ENCODE measurements around the gene FAF1.
"Not testable (repeated sequence)": the region's sequence is repeated elsewhere in the genome, so short reads cannot be mapped to it uniquely, and the experiment has no call there.

Gene FAF1

DNA sequence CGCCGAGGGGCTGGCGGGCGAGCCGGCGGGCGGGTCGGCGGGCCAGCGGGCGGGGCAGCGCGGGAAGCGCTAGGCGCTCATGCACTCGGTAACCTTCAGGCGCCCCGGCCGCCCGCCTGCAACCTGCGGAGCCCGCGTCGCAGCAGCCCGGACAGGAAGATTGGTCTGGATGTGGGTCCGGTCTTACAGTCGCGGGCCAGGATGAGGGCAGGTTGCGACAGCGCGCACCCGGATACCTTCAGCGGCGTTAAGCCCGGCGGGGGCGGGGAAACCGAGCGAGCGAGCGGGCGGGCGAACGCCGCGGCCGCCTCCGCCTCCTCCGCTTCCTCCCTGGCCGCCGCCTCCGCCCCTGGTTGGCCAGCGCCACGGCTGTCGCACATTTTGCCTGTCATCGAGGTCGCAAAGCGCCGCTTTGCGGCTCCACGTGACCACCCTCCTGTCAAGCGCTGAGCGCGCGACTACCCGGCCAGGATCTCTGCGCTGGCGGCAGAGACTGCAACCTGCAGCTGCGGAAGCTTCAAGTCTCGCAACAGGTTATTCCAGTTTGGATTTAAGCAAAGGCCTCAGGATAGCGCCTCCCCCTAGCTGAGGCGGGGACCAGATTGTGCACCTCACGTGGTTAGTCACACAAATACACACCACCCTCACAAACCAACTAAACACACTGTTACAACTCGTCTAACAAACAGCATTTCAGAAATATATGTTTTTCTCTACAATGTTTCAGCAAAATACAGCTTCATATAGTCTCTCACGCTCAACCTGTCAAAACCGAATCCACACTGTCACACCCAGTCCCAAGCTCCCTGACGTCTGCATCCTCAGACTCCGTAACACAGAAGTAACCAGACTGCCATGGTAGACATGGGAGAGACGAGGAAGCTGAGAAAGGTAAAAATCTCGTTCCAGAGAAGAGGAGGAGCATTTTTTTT is at the start of gene FAF1:
FAF1 (minus strand) TSS at position 355 of the 932 bp plus-strand sequence. CDS start 456 bp downstream, outside the sequence.
- DNase-seq = peak; percentile 92

DNA sequence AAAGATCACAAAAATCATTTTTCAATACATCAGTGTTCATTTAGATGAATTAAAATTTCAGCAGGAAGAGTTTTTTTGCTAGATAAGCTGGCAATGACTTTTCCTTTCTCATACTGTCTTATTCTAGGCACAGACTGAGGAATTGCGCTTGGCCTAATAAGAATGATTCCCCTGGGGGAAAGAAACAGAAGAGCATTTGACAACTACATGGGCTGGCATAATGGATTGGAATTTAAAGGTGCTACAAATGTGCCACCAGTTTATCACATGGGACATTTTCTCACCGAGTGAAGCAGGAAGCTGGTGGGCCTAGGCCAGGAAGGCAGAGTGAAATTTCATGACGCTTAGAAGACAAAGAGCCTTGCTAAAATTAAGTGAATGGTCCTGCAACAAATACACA is 49.3 kb upstream of the FAF1 start:
- DNase-seq = no peak

DNA sequence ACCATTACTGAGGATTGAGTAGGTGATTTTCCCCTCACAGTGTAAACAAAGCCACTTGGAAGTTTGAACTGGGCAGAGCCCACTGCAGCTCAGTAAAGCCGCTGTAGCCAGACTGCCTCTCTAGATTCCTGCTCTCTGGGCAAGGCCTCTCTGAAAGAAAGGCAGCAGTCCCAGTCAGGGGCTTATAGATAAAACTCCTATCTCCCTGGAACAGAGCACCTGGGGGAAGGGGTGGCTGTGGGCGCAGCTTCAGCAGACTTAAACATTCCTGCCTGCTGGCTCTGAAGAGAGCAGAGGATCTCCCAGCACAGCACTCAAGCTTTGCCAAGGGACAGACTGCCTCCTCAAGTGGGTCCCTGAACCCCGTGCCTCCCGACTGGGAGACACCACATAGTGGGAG is 45.5 kb upstream of the FAF1 start:
- DNase-seq = not testable (repeated sequence)

DNA sequence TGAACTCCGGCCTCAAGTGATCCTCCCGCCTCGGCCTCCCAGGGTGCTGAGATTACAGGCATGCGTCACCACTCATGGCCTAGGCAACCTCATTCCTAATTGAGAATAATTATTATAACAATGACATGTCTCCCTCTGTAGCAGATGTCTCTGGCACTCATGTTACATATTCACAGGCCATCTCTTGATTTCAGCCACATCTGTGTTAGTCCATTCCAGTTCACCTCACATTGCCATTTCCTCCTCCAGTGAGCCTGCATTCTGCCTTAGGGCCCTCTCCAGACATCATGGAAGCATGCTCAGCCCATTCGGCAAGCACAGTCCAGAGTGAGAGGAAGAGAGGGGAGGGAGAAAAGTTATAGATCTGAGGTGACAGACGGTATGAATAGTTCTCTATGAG is 42.4 kb upstream of the FAF1 start:
- DNase-seq = no peak

DNA sequence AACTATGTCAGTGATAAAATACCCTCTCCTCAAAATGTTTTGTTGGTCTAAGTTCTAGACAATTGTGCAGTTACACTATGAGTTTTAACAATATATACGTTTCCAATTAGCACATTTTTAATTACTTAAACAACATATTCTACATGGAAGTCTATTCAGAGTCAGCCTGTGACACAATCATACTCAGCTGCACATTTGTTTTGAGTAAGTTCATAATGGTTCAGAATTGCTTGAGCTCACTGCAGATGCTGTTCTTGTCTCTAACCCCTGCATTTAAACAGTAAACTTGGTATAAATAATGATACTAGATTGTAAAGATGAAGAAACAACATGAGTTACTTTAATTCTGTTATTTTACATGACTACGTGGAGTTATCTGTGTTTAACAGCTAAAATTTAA is 40.6 kb upstream of the FAF1 start:
- DNase-seq = no peak

DNA sequence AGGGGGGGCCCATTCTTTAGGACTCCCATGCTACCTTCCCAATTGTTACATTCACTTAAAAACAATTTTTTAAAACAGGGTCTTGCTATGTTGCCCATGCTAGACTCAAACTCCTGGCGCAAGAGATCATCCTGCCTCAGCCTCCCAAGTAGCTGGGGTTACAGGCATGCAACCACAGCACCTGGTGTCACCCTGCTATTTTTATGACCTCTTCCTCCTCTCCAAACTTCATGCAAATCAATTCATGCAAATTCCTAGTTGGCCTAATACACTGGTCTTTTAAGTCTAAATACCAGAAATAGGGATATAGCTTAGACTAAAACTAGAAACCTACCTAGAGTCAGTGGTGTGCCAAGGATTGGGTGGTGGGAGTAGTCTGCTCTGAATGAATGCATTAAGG is 40.1 kb upstream of the FAF1 start:
- no peak for DNase-seq

DNA sequence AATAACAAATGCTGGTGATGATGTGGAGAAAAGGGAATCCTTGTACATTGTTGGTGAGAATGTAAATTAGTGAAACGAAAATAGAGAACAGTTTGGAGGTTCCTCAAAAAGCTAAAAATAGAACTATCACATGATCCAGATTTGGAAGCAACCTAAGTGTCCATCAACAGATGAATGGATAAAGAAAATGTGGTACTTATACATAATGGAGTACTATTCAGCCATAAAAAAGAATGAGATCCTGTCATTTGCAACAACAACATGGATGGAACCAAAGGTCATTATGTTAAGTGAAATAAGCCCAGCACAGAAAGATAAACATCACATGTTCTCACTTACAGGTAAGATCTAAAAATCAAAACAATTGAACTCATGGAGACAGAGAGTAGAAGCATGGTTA is 39.3 kb upstream of the FAF1 start:
- DNase-seq = not testable (repeated sequence)

DNA sequence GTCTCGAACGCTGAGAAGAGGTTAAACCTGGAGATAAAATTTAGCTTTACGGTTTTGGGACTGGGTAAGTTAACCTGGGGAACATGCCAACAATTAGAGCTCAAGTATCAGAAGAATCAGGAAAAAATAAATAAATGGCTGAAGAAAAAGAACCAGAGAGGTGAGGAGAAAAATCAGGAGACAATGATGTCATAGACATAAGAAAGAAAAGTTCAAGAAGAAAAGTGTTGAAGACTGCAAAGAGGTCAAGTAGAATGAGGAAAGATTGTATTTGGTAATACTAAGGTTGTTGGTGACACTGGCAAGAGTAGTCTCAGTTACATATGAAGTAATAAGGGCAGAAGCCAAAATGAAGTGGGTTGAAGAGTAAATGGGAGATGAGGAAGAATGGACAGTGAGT is 36.0 kb upstream of the FAF1 start:
- DNase-seq = no peak

DNA sequence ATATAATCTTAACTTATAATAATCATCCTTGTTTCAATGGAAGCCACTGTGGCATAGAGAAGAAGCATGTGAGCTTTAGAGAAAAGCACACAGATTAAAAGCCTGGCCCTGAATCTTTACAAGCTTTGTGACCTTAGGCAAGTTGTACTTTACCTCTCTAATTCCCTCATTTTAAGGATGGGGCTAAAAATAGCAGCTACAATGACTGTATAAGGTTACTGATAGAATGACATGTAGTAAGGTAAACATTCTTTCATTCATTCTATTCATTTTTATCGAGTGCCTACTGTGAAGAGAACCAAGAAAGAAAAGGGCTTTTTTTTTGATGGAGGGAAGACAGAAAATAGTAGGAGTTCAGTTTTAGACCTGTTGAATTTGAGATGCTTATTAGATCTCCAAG is 35.6 kb upstream of the FAF1 start:
- no peak for DNase-seq

DNA sequence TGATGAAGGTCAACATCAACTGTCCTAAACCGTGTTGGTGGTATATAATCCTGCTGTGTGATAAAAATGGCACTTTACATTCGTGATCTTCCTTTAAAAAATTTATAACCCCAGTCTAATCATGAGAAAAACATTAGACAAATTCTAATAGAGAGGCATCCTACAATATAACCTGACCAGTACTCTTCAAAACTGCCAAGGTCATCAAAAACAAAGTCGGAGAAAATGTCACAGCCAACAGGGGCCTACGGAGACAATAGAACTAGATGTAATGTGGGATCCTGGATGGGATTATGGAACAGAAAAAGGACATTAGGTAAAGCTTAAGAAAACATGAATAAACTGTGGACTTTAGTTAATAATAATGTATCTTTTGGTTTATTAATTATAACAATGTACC is 34.9 kb upstream of the FAF1 start:
- DNase-seq = no peak

DNA sequence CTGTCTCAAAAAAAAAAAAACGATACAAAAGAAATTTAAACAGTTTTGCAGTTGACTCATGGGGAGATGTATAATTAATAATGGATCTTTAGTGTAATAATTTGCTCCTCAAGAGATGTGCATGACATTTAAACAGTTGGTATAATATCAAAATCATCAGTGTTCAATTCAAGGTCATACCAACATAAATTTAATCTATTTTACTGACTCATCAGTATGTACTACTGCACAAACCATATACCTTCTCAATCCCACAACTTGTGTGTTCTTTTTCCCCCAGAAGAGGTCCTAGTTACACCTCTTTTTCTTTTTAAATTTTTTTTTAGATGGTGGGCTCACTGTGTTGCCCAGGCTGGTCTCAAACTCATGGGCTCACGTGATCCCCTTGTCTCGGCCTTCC is 33.6 kb upstream of the FAF1 start:
- DNase-seq = no peak

DNA sequence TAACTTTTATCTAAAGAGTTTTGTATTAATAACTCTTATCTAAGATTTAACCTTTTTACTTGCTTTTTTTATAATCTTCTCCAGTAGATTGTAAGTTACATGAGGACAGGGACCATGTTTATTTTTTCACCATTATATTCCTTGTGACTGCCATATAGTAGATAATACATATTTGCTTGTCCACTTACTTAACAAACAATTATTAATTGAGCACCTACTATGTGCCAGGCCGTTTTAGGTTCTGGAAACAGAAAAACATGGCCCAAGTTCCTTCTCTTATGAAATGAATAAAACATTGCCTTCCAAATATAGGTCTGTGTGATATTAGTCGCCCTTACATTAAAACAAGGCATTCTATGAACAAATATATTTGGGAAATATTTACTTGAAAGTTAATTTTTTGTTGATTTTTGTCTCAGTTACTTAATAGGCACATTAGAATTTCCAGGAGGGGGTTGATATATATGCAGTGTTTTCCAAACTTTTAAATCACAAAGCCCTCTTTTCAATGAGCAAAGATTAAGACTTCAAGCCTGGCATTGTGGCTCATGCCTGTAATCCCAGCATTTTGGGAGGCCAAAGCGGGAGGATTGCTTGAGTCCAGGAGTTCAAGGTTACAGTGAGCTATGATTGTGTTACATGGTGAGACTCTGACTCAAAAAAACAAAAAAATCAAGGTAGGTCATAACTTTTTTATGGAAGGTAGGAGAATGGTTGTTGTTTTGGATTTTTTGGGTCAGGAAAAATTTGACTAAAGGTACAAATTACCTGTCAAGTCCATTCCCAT is 32.7 kb upstream of the FAF1 start:
- DNase-seq = no peak

DNA sequence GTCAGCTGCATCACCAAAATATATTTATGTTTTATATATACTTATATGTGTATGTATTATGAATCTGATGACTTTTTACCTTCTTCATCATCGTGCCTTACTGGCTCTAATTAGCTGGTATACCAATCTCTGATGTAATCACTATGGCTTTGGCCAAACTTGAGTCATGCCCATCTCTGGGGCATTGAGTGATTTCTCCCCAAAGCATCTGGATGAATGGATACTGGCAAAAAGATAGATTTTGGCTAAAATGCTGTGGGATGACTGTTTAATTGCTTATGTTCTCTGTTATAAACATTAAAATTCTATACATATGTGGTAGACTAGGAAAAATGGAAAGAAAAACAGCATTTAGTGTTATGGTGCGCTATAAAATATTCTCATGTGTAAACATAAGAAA is 29.6 kb upstream of the FAF1 start:
- DNase-seq = no peak

DNA sequence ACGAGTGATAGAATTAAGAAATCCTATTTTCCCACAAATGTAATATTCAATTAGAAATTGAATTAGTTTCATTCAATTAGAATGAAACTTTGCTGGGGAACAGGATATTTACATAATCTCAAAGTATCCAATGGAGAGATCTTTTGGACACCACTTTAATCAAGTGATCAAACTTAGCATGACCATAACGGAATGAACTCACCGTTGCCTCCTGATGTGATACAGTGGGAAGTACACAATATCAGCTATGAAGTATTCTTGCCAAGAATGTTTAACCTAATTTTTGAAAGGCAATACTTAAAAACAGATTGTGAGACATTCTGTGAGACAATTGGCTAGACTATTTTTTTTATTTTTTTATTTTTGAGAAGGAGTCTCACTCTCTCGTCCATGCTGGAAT is 26.6 kb upstream of the FAF1 start:
- no peak for DNase-seq

DNA sequence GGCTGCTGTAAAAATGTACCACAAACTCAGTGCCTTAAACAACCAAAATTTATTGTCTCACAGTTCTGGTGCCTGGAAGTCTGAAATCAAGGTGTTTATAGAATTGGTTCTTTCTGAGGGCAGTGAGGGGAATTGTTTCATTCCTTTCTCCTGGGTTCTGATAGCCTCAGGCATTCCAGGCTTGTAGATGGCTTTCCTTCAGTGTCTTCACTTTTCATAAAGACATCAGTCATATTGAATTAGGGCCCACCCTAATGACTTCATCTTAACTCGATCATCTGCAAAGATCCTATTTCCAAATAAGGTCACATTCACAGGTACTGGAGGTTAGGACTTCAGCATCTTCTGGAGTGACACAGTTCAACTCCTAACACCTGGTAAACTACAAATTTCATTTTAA is 25.0 kb upstream of the FAF1 start:
- DNase-seq = no peak

DNA sequence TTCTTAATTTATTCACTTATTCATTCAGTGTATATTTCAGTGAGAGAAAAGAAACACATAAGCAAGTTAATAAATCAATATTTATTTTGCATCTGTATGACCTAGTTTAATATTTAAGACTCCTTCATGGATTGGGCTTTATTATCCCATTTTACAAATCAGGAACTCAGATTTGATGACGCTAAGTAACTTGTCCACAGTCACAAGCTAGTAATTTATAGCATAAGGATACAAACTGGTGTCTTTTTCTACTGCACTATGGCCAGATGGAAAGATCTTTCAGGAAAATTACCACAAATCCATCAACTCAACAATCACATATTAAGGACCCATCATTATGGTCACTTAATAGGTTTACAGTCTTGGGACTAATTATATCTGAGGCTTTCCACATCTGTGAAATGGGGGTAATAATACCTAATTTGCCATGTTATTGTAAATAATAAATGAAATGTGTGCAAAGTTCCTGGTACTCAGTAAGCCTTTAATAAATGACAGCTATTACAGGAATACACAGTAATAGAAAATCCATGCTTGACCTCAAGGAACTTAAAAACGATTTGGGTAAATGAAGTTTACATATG is 23.2 kb upstream of the FAF1 start:
- no peak for DNase-seq

DNA sequence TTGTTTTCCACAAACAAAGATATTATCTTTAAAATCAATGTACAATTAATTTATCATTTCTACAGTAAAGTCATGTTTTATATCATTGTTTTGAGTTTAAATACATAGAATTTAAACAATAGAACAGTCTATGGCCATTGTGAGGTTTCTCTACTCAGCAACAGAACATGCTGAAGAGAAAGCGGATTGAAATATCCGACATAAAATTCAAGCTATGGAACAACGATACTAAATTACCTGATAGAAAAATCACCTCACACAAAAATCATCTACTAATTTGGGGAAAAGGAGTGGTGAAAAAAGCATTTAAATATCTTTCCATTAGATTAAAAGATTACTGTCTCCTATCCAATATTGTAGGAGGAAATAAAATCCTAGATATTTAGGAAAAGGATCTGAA is 22.5 kb upstream of the FAF1 start:
- DNase-seq = no peak

DNA sequence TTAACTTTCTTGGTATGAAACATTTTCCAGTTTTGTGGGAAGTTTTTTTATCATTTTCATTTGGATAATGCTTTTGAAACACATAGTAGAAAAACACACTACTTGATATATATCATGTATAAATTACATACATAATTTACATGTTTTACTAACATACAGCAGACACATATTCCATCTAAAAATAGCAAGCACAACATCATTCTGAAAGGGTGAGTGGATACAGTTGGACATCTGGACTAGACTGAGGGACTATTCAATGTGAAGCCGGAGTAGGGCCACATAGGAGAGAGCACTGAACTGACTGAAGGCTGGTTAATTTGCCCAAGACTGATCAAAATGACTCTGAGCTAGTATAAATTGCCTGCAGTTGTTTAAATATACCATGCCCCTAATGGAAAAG is 21.7 kb upstream of the FAF1 start:
- no peak for DNase-seq

DNA sequence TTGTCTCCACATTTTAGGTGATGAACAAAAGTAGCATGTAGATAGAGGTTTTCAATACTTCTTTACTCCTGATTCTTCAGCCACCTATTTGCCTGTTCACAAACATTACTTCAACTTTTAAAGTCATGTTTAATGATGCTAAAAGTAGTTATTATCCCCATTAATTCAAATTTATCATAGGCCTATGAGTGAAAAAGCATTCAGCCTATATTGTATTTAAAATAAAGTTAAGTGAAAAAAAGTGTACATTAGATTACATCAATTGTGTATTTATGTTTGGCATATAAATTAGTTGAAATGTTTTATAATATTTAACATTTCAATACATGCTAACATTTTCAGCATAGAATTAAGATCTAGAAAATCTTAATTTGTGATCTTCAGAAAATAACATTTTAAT is 20.4 kb upstream of the FAF1 start:
- no peak for DNase-seq

DNA sequence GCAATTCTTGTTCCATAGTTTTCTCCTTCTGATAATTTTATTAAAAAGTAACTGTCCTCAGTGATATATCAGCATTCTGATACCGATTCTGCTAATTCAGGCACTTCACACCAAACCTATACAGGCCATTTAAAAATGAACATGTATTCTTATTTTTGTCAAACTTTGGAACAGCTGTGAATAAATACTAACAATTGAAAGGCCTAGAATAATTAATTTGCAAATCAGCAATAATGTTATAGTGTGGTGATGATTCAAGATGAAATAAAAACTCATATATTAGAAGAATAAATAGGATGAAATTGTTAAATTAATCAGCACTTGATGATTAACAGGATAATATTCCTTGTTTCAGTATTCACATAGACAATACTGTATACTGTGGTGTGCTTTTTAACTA is 19.9 kb upstream of the FAF1 start:
- DNase-seq = no peak

DNA sequence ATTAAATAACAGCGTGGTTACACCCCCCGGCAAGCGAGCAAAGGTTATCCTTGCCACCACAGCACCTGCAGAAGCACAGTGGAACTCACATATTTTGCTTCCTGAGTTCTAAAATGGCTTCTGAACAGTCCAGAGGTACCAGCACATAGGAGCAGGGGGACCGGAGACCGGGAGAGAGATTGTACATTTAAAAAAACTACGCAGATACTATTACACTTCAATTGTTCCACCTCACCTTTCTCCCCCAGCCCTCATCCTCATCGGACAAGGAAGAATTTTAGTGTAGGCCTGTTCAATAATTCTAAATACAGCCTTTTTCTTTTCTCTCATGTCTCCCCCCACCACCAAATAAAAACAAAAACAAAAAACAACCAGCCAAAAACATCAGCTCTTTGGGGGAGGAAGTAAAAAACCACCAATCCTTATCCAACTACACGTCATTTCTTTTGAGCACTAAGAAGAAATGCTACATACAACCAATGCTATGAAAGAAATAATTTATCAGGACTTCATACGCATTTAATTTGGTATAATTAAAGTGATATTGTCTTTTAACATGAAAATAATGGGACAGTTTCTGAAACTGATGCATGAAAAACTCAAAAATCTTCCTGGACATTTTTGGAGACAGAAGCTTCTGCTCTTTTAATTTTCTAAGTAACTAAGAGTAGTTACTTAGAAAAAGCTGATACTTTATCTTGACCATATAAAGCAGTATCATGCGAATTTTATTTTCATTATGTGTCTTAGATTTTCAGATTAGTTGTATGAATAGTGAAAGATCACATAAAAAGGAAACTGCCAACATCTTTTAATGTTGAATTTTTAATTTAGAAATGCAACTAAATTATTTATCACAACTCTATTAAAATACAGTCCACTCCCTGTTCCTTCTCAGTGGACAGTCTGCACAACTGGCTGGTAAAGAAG is 19.1 kb upstream of the FAF1 start:
- DNase-seq = no peak

DNA sequence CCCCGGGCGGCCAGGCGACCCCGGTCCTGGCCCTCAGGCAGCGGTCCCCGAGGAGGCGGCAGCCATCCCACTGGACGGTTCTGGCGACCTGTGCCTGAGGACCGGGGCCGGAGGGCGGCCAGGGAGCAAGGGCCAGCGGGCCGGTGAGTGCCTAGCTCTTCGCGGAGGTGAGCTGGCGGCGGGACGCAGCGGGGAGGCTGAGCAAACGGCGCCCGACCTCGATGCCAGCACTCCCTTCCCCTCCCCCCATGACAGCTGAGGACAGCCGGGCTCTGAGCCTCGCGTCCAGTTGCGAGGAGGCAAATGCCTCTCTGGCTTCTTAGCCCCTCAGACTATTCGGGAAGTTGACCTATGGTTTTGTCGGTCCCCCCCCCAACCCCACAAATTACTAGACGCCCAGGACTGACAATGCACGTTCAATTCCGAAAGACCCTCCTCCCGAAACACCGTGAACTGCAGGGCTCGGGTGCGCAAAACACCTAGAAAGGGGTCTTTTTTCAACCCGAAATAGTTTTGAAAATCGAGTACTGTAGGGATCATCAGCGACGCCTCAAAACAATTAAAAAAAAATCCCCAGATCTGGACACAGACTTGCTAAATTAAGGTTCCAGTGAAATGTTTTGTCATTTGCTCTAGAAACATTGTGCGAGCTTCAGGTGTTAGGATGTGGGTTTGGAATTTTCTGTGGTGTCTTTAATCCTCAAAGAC is 18.2 kb upstream of the FAF1 start:
- DNase-seq = peak; percentile 34
